A549 (cell line): ENCODE measurements around the gene DLG2.

Experiments
- CEBPB ChIP-seq, 2 experiments: fragments of >200 bp in 1 of 2; sonication (Bioruptor Twin) in 1 of 2; formaldehyde crosslinking in 1 of 2; IDR thresholded peaks; 2 replicates each; pipeline ENCODE4 v1.6.1; 2012 to 2016
- HOXB13 ChIP-seq: fragments of 250-450 bp; sonication (Bioruptor Pico); IDR thresholded peaks from 2 replicates; pipeline ENCODE4 v1.5.0; 2020; ENCODE audit warnings: low read depth, mild to moderate bottlenecking, moderate library complexity
- JUNB ChIP-seq: fragments of >200 bp; sonication (Bioruptor Twin); formaldehyde crosslinking; IDR thresholded peaks from 2 replicates; pipeline ENCODE4 v1.6.1; 2016
- MAZ ChIP-seq: fragments of 150-350 bp; IDR thresholded peaks from 2 replicates; pipeline ENCODE4 v1.6.1; 2014; ENCODE audit warnings: antibody characterized with exemption, low read depth, low read length, borderline replicate concordance
- POLR2A ChIP-seq: IDR thresholded peaks from 2 replicates; pipeline ENCODE4 v1.6.1; 2012; ENCODE audit warnings: mild to moderate bottlenecking, low read length
- RAD21 ChIP-seq, 2 experiments: fragments of >200 bp in 1 of 2; sonication (Bioruptor Twin) in 1 of 2; formaldehyde crosslinking in 1 of 2; IDR thresholded peaks in 1 of 2; conservative IDR thresholded peaks in 1 of 2; 2 replicates in 1 of 2; 3 replicates in 1 of 2; pipeline ENCODE4 v1.6.1; 2012 to 2018; ENCODE audit warnings: inconsistent platforms in 1 of 2
- RNF2 ChIP-seq: fragments of 200-600 bp; sonication (generic); IDR thresholded peaks from 2 replicates; pipeline ENCODE4 v1.6.1; 2016; ENCODE audit warnings: low read depth, mild to moderate bottlenecking, antibody characterized with exemption, moderate library complexity, borderline replicate concordance
- ZSCAN20 ChIP-seq: fragments of 250-450 bp; sonication (Bioruptor Pico); IDR thresholded peaks from 2 replicates; pipeline ENCODE4 v1.8.0; 2022; ENCODE audit warnings: mild to moderate bottlenecking, moderate library complexity
- TF ChIP-seq, protein P1 (sequence below): fragments of >200 bp; sonication (Bioruptor Twin); formaldehyde crosslinking; IDR thresholded peaks from 3 replicates; pipeline ENCODE4 v1.5.1; 2016
- TF ChIP-seq, protein P2 (sequence below): fragments of >200 bp; sonication (Bioruptor Twin); formaldehyde crosslinking; IDR thresholded peaks from 3 replicates; pipeline ENCODE4 v1.6.1; 2016
- TF ChIP-seq, protein P3 (sequence below): IDR thresholded peaks from 2 replicates; pipeline ENCODE4 v1.6.1; 2012
- TF ChIP-seq, protein P4 (sequence below): IDR thresholded peaks from 2 replicates; pipeline ENCODE4 v1.6.1; 2012; ENCODE audit warnings: low read depth, borderline replicate concordance
- TF ChIP-seq, protein P5 (sequence below): fragments of 150-350 bp; IDR thresholded peaks from 2 replicates; pipeline ENCODE4 v1.6.1; 2014; ENCODE audit warnings: low read depth, mild to moderate bottlenecking, low read length
- TF ChIP-seq, protein P6 (sequence below): IDR thresholded peaks from 2 replicates; pipeline ENCODE4 v1.6.1; 2012

DNA sequence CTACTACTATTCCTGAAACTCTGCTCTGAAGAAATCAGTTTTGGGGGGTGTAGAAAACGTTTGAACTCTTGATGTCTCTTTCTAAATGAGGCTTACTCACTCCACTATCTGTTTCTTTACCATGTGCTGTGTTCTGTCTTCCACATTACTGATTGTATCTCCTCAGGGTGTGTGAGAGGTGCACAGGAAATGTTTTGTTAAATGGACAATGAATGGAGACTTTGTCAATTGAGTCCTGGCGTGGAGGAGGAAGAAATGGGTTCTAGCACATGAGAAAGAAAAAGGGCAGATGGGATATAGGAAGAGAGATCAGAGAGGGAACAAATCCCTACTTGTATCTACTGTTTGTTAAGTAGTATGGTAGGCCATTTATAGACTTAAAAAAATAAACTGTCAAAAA, 1763.9 kb downstream of the DLG2 start:
- TF ChIP-seq, protein P1, sequence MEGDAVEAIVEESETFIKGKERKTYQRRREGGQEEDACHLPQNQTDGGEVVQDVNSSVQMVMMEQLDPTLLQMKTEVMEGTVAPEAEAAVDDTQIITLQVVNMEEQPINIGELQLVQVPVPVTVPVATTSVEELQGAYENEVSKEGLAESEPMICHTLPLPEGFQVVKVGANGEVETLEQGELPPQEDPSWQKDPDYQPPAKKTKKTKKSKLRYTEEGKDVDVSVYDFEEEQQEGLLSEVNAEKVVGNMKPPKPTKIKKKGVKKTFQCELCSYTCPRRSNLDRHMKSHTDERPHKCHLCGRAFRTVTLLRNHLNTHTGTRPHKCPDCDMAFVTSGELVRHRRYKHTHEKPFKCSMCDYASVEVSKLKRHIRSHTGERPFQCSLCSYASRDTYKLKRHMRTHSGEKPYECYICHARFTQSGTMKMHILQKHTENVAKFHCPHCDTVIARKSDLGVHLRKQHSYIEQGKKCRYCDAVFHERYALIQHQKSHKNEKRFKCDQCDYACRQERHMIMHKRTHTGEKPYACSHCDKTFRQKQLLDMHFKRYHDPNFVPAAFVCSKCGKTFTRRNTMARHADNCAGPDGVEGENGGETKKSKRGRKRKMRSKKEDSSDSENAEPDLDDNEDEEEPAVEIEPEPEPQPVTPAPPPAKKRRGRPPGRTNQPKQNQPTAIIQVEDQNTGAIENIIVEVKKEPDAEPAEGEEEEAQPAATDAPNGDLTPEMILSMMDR = no peak
- TF ChIP-seq, protein P2, sequence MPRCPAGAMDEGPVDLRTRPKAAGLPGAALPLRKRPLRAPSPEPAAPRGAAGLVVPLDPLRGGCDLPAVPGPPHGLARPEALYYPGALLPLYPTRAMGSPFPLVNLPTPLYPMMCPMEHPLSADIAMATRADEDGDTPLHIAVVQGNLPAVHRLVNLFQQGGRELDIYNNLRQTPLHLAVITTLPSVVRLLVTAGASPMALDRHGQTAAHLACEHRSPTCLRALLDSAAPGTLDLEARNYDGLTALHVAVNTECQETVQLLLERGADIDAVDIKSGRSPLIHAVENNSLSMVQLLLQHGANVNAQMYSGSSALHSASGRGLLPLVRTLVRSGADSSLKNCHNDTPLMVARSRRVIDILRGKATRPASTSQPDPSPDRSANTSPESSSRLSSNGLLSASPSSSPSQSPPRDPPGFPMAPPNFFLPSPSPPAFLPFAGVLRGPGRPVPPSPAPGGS = no peak
- TF ChIP-seq JUNB (no peak), RAD21 (conservative IDR thresholded peaks at IDR 0.05 in 1 of 2, IDR thresholded peaks at IDR 0.05 in 1 of 2) (no peak), HOXB13 (CRISPR knock-in tag) (no peak), RNF2 (no peak), ZSCAN20 (CRISPR knock-in tag) (no peak), POLR2A (no peak), MAZ (no peak), CEBPB (IDR thresholded peaks at IDR 0.05) (no peak)
- TF ChIP-seq, protein P3, sequence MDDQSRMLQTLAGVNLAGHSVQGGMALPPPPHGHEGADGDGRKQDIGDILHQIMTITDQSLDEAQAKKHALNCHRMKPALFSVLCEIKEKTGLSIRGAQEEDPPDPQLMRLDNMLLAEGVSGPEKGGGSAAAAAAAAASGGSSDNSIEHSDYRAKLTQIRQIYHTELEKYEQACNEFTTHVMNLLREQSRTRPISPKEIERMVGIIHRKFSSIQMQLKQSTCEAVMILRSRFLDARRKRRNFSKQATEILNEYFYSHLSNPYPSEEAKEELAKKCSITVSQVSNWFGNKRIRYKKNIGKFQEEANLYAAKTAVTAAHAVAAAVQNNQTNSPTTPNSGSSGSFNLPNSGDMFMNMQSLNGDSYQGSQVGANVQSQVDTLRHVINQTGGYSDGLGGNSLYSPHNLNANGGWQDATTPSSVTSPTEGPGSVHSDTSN = no peak
- TF ChIP-seq, protein P4, sequence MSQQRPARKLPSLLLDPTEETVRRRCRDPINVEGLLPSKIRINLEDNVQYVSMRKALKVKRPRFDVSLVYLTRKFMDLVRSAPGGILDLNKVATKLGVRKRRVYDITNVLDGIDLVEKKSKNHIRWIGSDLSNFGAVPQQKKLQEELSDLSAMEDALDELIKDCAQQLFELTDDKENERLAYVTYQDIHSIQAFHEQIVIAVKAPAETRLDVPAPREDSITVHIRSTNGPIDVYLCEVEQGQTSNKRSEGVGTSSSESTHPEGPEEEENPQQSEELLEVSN = no peak
- TF ChIP-seq, protein P5, sequence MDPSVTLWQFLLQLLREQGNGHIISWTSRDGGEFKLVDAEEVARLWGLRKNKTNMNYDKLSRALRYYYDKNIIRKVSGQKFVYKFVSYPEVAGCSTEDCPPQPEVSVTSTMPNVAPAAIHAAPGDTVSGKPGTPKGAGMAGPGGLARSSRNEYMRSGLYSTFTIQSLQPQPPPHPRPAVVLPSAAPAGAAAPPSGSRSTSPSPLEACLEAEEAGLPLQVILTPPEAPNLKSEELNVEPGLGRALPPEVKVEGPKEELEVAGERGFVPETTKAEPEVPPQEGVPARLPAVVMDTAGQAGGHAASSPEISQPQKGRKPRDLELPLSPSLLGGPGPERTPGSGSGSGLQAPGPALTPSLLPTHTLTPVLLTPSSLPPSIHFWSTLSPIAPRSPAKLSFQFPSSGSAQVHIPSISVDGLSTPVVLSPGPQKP = no peak
- TF ChIP-seq, protein P6, sequence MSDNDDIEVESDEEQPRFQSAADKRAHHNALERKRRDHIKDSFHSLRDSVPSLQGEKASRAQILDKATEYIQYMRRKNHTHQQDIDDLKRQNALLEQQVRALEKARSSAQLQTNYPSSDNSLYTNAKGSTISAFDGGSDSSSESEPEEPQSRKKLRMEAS = no peak
